ENCODE measurements around the gene PRR20E. TPM values are rescaled to one million over a fixed set of nuclear protein-coding genes. Genes with fewer than 3 reads are reported as not detected.

The PRR20E gene
- total RNA-seq, 4 donors from 2014 or later, result not detected

DNA sequence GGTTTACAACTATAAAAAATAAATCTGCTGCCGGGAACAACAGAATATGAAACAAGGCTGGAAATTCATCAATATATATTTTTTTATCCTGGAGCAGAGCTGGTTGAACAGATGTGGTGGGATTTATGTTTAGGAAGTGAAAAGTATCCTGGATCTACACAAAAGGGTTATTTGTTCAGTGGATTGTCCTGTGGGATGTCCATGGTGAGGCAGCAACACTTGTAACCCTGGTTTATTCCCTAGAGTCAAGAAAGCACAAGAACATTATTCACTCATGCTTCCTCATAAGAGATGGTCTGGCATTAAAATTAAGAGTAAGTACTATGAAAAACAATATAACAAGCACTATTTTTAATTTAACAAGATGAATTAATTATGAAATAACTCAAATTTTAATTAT lies 46.0 kb downstream of the PRR20E start:
- H3K4me3 ChIP-seq, result no peak overlapping the region
- H3K4me1 ChIP-seq, result no peaks in the 10 kb centered on the region
- no peak overlapping the region for H3K27ac ChIP-seq
- no peak for ATAC-seq
- TF ChIP-seq POLR2A (IDR thresholded peaks at IDR 0.05) (no peak), EP300 (IDR thresholded peaks at IDR 0.05) (no peak), CTCF (IDR thresholded peaks at IDR 0.05) (no peak), POLR2AphosphoS5 (IDR thresholded peaks at IDR 0.05) (no peak)
- WGBS, 2 donors (ENCODE audit: low coverage in 1 of 2), result 64 to 83% methylated on average over 1 of the region's 1 CpG
- H3K36me3 ChIP-seq, result no peaks in the 10 kb centered on the region
- no peaks in the 10 kb centered on the region for H3K9me3 ChIP-seq
- H3K27me3 ChIP-seq, result no peaks in the 10 kb centered on the region

Small RNA genes within 50 kb of the gene (small RNA-seq; reads per million reads assigned to genes)
- gene PRR20FP, result 0 reads per million in 4 donors

Other genes starting within 250 kb of the PRR20E start
- not detected for gene PRR20A, start 26.3 kb upstream of the PRR20E start, total RNA-seq
- not detected for gene PRR20B, start 19.7 kb upstream of the PRR20E start, total RNA-seq
- not detected for gene PRR20C, start 13.1 kb upstream of the PRR20E start, total RNA-seq
- gene PRR20D, start 6.6 kb upstream of the PRR20E start, total RNA-seq, result not detected